Measurements from ENCODE around the gene ITGBL1.

The ITGBL1 gene

GRCh38 chr13:101450749-101451130, 1.7 kb upstream of the ITGBL1 start:
- no peak for TF ChIP-seq CTCF (IDR thresholded peaks at IDR 0.05; ENCODE audit: low read depth, low read length, missing control alignments)
- DNase-seq (ENCODE audit: extremely low read depth, low read depth): no peak

GRCh38 chr13:101451641-101452040, 834 bp upstream of the ITGBL1 start:
- no peak for TF ChIP-seq CTCF (IDR thresholded peaks at IDR 0.05; ENCODE audit: low read depth, low read length, missing control alignments)
- no peak overlapping the region for H3K4me3 ChIP-seq (replicated peaks; ENCODE audit: low read depth, low read length)
- no peak for DNase-seq (ENCODE audit: extremely low read depth, low read depth)

More at GRCh38 chr13:101450749-101451130, 1.7 kb upstream of the ITGBL1 start:
- no peak overlapping the region for H3K4me3 ChIP-seq (replicated peaks; ENCODE audit: low read depth, low read length)

- no peak for DNase-seq (ENCODE audit: extremely low read depth, low read depth)
- TF ChIP-seq CTCF (IDR thresholded peaks at IDR 0.05; ENCODE audit: low read depth, low read length, missing control alignments): peak; percentile 19
- H3K4me3 ChIP-seq (replicated peaks; ENCODE audit: low read depth, low read length): peak overlapping the region; percentile 54
Measured at GRCh38 chr13:101453784-101454201, 1.3 kb downstream of the ITGBL1 start.

GRCh38 chr13:101454767-101455166, 2.3 kb downstream of the ITGBL1 start:
- DNase-seq (ENCODE audit: extremely low read depth, low read depth): no peak
- no peak for TF ChIP-seq CTCF (IDR thresholded peaks at IDR 0.05; ENCODE audit: low read depth, low read length, missing control alignments)
- no peak overlapping the region for H3K4me3 ChIP-seq (replicated peaks; ENCODE audit: low read depth, low read length)

- no peak for TF ChIP-seq CTCF (IDR thresholded peaks at IDR 0.05; ENCODE audit: low read depth, low read length, missing control alignments)
- DNase-seq (ENCODE audit: extremely low read depth, low read depth): peak; percentile 74
- H3K4me3 ChIP-seq (replicated peaks; ENCODE audit: low read depth, low read length): no peak overlapping the region
Measured at GRCh38 chr13:101455863-101456262, 3.4 kb downstream of the ITGBL1 start.

- H3K4me3 ChIP-seq (replicated peaks; ENCODE audit: low read depth, low read length): no peak overlapping the region
- no peak for TF ChIP-seq CTCF (IDR thresholded peaks at IDR 0.05; ENCODE audit: low read depth, low read length, missing control alignments)
- DNase-seq (ENCODE audit: extremely low read depth, low read depth): no peak
Measured at GRCh38 chr13:101457176-101457575, 4.7 kb downstream of the ITGBL1 start.

- no peak for DNase-seq (ENCODE audit: extremely low read depth, low read depth)
- TF ChIP-seq CTCF (IDR thresholded peaks at IDR 0.05; ENCODE audit: low read depth, low read length, missing control alignments): no peak
- no peak overlapping the region for H3K4me3 ChIP-seq (replicated peaks; ENCODE audit: low read depth, low read length)
Measured at GRCh38 chr13:101465877-101466276, 13.4 kb downstream of the ITGBL1 start.

Data from HFF-Myc (cell line).